Measurements from ENCODE around the gene TRRAP.

GRCh38 chr7:98870807-98871491 lies 7.4 kb upstream of the TRRAP start:
- TF ChIP-seq CTCF (IDR thresholded peaks at IDR 0.05) (no peak), POLR2AphosphoS5 (IDR thresholded peaks at IDR 0.05) (no peak), POLR2A (IDR thresholded peaks at IDR 0.05) (no peak), EP300 (IDR thresholded peaks at IDR 0.05) (no peak)
